Activated CD8-positive, alpha-beta memory T cell treated with anti-CD3 and anti-CD28 coated beads for 36 hours (primary cell): ENCODE measurements around the gene SLC25A26. TPM values are rescaled to one million over a fixed set of nuclear protein-coding genes. Genes with fewer than 3 reads are reported as not detected.

Source experiments
- CTCF ChIA-PET: fragments of 350-600 bp; sonication (Branson Sonifier 250); formaldehyde crosslinking; loops from one replicate; lab custom pipeline; 2021; ENCODE audit warnings: antibody characterized with exemption; lab: Charles Lee
- POLR2A ChIA-PET: fragments of 350-600 bp; sonication (Branson Sonifier 250); formaldehyde crosslinking; loops from one replicate; lab custom pipeline; 2021; ENCODE audit warnings: antibody characterized with exemption; lab: Charles Lee
- total RNA-seq, 2 experiments: library from RNA; stranded (reverse); gene quantifications; one replicate each; pipeline ENCODE4 v1.2.3, GENCODE V29; 2021

Gene SLC25A26
- total RNA-seq, 2 experiments from 2014 or later = 23.7 to 25.9 TPM

- ChIA-PET CTCF (no interaction called here), POLR2A (no interaction called here)
Measured at GRCh38 chr3:66381626-66382025, 160.8 kb downstream of the SLC25A26 start.

GRCh38 chr3:66382142-66382541, 161.3 kb downstream of the SLC25A26 start:
- ChIA-PET CTCF (no interaction called here), POLR2A (no interaction called here)

- ChIA-PET CTCF (interaction anchor here (1.4 kb wide), 1 partner anchor 106 kb away, joined by 6 read pairs; no protein-coding TSS in a partner anchor), POLR2A (no interaction called here)
Measured at GRCh38 chr3:66383023-66383422, 162.2 kb downstream of the SLC25A26 start.

- ChIA-PET CTCF (interaction anchor here (1.4 kb wide), 1 partner anchor 107 kb away, joined by 6 read pairs; no protein-coding TSS in a partner anchor), POLR2A (no interaction called here)
Measured at GRCh38 chr3:66383998-66384745, 163.4 kb downstream of the SLC25A26 start.

- CTCF ChIA-PET = no interaction called here
- POLR2A ChIA-PET = interaction anchor here (1.0 kb wide), 1 partner anchor 9 kb away, joined by 4 read pairs; no protein-coding TSS in a partner anchor
Measured at GRCh38 chr3:66385066-66385465, 164.3 kb downstream of the SLC25A26 start.

- POLR2A ChIA-PET = interaction anchor here (1.0 kb wide), 1 partner anchor 8 kb away, joined by 4 read pairs; no protein-coding TSS in a partner anchor
- CTCF ChIA-PET = no interaction called here
Measured at GRCh38 chr3:66386011-66386924, 165.5 kb downstream of the SLC25A26 start.

- ChIA-PET POLR2A (no interaction called here), CTCF (interaction anchor here (0.6 to 1.3 kb wide), 2 partner anchors 9 to 1502 kb away, joined by 3 read pairs; no protein-coding TSS in a partner anchor)
Measured at GRCh38 chr3:66386925-66387650, 166.3 kb downstream of the SLC25A26 start.

- ChIA-PET POLR2A (no interaction called here), CTCF (no interaction called here)
Measured at GRCh38 chr3:66390013-66390412, 169.2 kb downstream of the SLC25A26 start.

GRCh38 chr3:66392512-66392911, 171.7 kb downstream of the SLC25A26 start:
- ChIA-PET POLR2A (no interaction called here), CTCF (interaction anchor here (0.7 to 1.0 kb wide), 2 partner anchors 15 to 427 kb away, joined by 4 read pairs; no protein-coding TSS in a partner anchor)

GRCh38 chr3:66392966-66393332, 172.1 kb downstream of the SLC25A26 start:
- ChIA-PET CTCF (interaction anchor here (0.7 to 1.0 kb wide), 2 partner anchors 15 to 427 kb away, joined by 4 read pairs; no protein-coding TSS in a partner anchor), POLR2A (no interaction called here)

- CTCF ChIA-PET = no interaction called here
Measured at GRCh38 chr3:66393333-66394005, 172.7 kb downstream of the SLC25A26 start.

GRCh38 chr3:66394019-66394752, 173.4 kb downstream of the SLC25A26 start:
- CTCF ChIA-PET = interaction anchor here (0.8 kb wide), 1 partner anchor 14 kb away, joined by 4 read pairs; no protein-coding TSS in a partner anchor

More at GRCh38 chr3:66393333-66394005, 172.7 kb downstream of the SLC25A26 start:
- POLR2A ChIA-PET = interaction anchor here (0.6 to 1.1 kb wide), 2 partner anchors 8 to 76 kb away, joined by 3 to 4 read pairs; no protein-coding TSS in a partner anchor

GRCh38 chr3:66394753-66395249, 174.0 kb downstream of the SLC25A26 start:
- CTCF ChIA-PET = interaction anchor here (0.8 to 1.1 kb wide), 2 partner anchors 13 kb away, joined by 3 to 4 read pairs; no protein-coding TSS in a partner anchor
- POLR2A ChIA-PET = interaction anchor here (1.2 kb wide), 1 partner anchor 106 kb away, joined by 3 read pairs; no protein-coding TSS in a partner anchor

More at GRCh38 chr3:66394019-66394752, 173.4 kb downstream of the SLC25A26 start:
- POLR2A ChIA-PET = interaction anchor here (0.6 to 1.2 kb wide), 4 partner anchors 8 to 106 kb away, joined by 3 to 4 read pairs (median 3); no protein-coding TSS in a partner anchor

GRCh38 chr3:66395635-66396034, 174.8 kb downstream of the SLC25A26 start:
- CTCF ChIA-PET = interaction anchor here (1.1 kb wide), 1 partner anchor 13 kb away, joined by 3 read pairs; no protein-coding TSS in a partner anchor
- POLR2A ChIA-PET = no interaction called here

GRCh38 chr3:66396161-66396760, 175.5 kb downstream of the SLC25A26 start:
- CTCF ChIA-PET = no interaction called here

GRCh38 chr3:66396888-66397287, 176.1 kb downstream of the SLC25A26 start:
- CTCF ChIA-PET = no interaction called here
- POLR2A ChIA-PET = no interaction called here

More at GRCh38 chr3:66396161-66396760, 175.5 kb downstream of the SLC25A26 start:
- POLR2A ChIA-PET = no interaction called here

- CTCF ChIA-PET = interaction anchor here (0.8 kb wide), 1 partner anchor 19 kb away, joined by 4 read pairs; no protein-coding TSS in a partner anchor
- POLR2A ChIA-PET = no interaction called here
Measured at GRCh38 chr3:66397745-66398144, 176.9 kb downstream of the SLC25A26 start.
